OCI-LY1 (cell line): ENCODE results near the gene PERP.

ENCODE experiments used
- H2AFZ ChIP-seq: fragments of 200-600 bp; sonication (generic), shearing (Covaris generic); 2 replicates; pipeline ENCODE4 v1.6.0; 2014; ENCODE audit warnings: antibody characterized with exemption, mild to moderate bottlenecking, low read length
- H3F3A ChIP-seq: fragments of 200-600 bp; sonication (generic), shearing (Covaris generic); 2 replicates; pipeline ENCODE4 v1.6.0; 2014; ENCODE audit warnings: mild to moderate bottlenecking, antibody characterized with exemption, low read length, moderate library complexity; ENCODE audit not compliant: insufficient read depth
- H3K27ac ChIP-seq: fragments of 200-600 bp; sonication (generic); 2 replicates; pipeline ENCODE4 v1.5.1; 2014; ENCODE audit warnings: low read length, mixed run types, mild to moderate bottlenecking, low read depth; ENCODE audit not compliant: poor library complexity, severe bottlenecking
- H3K27me3 ChIP-seq: fragments of 200-600 bp; sonication (generic); 2 replicates; pipeline ENCODE4 v1.6.0; 2014; ENCODE audit warnings: antibody characterized with exemption, mild to moderate bottlenecking, low read length, moderate library complexity; ENCODE audit not compliant: insufficient read depth
- H3K36me3 ChIP-seq: fragments of 200-600 bp; sonication (generic); 2 replicates; pipeline ENCODE4 v1.6.1; 2014; ENCODE audit warnings: mild to moderate bottlenecking, antibody characterized with exemption, low read length, moderate library complexity, mixed read lengths; ENCODE audit not compliant: insufficient read depth
- H3K4me1 ChIP-seq: fragments of 200-600 bp; sonication (generic); 2 replicates; pipeline ENCODE4 v1.5.1; 2014; ENCODE audit warnings: mild to moderate bottlenecking, low read length, moderate library complexity; ENCODE audit not compliant: insufficient read depth, severe bottlenecking
- H3K4me2 ChIP-seq: fragments of 200-600 bp; sonication (generic), shearing (Covaris generic); 2 replicates; pipeline ENCODE4 v1.6.1; 2014; ENCODE audit warnings: low read length
- H3K4me3 ChIP-seq: fragments of 200-600 bp; sonication (generic); 2 replicates; pipeline ENCODE4 v1.5.1; 2014; ENCODE audit warnings: low read length, low read depth, mild to moderate bottlenecking, mixed read lengths; ENCODE audit not compliant: poor library complexity, severe bottlenecking
- H3K79me2 ChIP-seq: fragments of 200-600 bp; shearing (Covaris generic); 2 replicates; pipeline ENCODE4 v1.6.1; 2016; ENCODE audit warnings: mixed run types, low read length, mixed read lengths; ENCODE audit not compliant: insufficient read depth
- H3K9ac ChIP-seq: fragments of 200-600 bp; sonication (generic), shearing (Covaris generic); 2 replicates; pipeline ENCODE4 v1.6.1; 2014; ENCODE audit warnings: mild to moderate bottlenecking, low read length, mixed read lengths
- H3K9me2 ChIP-seq: fragments of 200-600 bp; sonication (generic), shearing (Covaris generic); 2 replicates; pipeline ENCODE4 v1.6.1; 2014; ENCODE audit warnings: low read depth, mild to moderate bottlenecking, low read length, mixed read lengths
- H3K9me3 ChIP-seq: fragments of 200-600 bp; shearing (Covaris generic); 2 replicates; pipeline ENCODE4 v1.6.1; 2014; ENCODE audit warnings: low read length, mixed read lengths
- H4K20me1 ChIP-seq: fragments of 200-600 bp; sonication (generic), shearing (Covaris generic); 2 replicates; pipeline ENCODE4 v1.6.0; 2016; ENCODE audit warnings: mild to moderate bottlenecking, low read length; ENCODE audit not compliant: insufficient read depth
- EZH2 ChIP-seq: fragments of 200-600 bp; sonication (generic), shearing (Covaris generic); IDR thresholded peaks from 2 replicates; pipeline ENCODE4 v1.8.0; 2017; ENCODE audit warnings: borderline replicate concordance, mixed run types, mild to moderate bottlenecking, antibody characterized with exemption, low read length, moderate library complexity, mixed read lengths
- TF ChIP-seq, protein P1 (sequence below): fragments of 200-600 bp; sonication (generic), shearing (Covaris generic); IDR thresholded peaks from 2 replicates; pipeline ENCODE4 v1.5.1; 2017; ENCODE audit warnings: mild to moderate bottlenecking, antibody characterized with exemption, low read length, moderate library complexity, mixed read lengths

The PERP gene

DNA sequence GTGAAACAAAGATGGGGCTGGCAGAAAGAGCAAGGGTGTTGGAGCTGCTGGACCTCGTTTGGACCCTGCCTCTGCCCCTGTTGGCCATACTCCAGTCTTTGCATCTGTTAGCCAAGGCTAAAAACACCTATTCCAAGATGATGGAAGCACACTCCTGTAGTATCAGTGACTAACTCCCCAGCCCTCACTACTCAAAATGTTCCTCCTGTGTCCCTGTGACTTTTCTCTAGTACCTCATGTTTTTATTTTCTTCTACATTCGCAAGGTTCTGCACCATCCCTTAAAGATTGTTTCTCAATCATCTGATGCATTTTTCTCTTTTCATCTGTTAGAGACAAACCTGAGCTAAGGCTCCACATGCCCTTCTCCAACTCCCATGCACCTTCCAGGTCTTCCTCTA lies 8.9 kb downstream of the PERP start:
- Histone ChIP-seq H3K27ac (no peak overlapping the region), H3K9ac (no peak overlapping the region), H3K9me3 (no peaks in the 10 kb centered on the region), H3K4me2 (no peak overlapping the region), H3K36me3 (no peaks in the 10 kb centered on the region), H3F3A (no peaks in the 10 kb centered on the region), H3K79me2 (no peaks in the 10 kb centered on the region), H3K27me3 (no peaks in the 10 kb centered on the region), H4K20me1 (no peaks in the 10 kb centered on the region), H3K4me3 (no peak overlapping the region), H3K4me1 (no peaks in the 10 kb centered on the region), H2AFZ (no peak overlapping the region), H3K9me2 (no peaks in the 10 kb centered on the region)
- no peak for TF ChIP-seq EZH2
- TF ChIP-seq, protein P1, sequence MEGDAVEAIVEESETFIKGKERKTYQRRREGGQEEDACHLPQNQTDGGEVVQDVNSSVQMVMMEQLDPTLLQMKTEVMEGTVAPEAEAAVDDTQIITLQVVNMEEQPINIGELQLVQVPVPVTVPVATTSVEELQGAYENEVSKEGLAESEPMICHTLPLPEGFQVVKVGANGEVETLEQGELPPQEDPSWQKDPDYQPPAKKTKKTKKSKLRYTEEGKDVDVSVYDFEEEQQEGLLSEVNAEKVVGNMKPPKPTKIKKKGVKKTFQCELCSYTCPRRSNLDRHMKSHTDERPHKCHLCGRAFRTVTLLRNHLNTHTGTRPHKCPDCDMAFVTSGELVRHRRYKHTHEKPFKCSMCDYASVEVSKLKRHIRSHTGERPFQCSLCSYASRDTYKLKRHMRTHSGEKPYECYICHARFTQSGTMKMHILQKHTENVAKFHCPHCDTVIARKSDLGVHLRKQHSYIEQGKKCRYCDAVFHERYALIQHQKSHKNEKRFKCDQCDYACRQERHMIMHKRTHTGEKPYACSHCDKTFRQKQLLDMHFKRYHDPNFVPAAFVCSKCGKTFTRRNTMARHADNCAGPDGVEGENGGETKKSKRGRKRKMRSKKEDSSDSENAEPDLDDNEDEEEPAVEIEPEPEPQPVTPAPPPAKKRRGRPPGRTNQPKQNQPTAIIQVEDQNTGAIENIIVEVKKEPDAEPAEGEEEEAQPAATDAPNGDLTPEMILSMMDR = no peak

DNA sequence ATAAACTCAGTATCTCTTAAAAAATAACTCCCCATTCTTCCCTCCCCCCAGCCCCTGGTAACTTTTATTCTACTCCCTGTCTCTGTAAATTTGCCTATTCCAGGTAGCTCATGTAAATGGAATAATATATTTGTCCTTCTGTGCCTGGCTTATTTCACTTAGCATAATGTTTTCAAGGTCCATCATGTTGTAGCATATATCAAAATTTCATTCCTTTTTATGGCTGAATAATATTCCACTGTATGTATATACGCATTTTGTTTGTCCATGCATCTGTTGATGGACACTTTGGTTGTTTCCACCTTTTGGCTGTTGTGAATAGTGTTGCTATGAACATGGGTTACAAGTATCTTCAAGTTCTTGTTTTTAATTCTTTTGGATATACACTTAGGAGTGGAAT lies 13.0 kb downstream of the PERP start:
- H3K4me3 ChIP-seq = no peak overlapping the region
- no peaks in the 10 kb centered on the region for H3K9me3 ChIP-seq
- no peak for TF ChIP-seq EZH2
- TF ChIP-seq, protein P1 = no peak
- no peaks in the 10 kb centered on the region for H3K36me3 ChIP-seq
- H3K79me2 ChIP-seq = no peaks in the 10 kb centered on the region
- no peak overlapping the region for H3K4me2 ChIP-seq
- H3K27ac ChIP-seq = no peak overlapping the region
- no peak overlapping the region for H2AFZ ChIP-seq
- H3K4me1 ChIP-seq = no peaks in the 10 kb centered on the region
- H4K20me1 ChIP-seq = no peaks in the 10 kb centered on the region
- H3K9ac ChIP-seq = no peak overlapping the region
- H3K9me2 ChIP-seq = no peaks in the 10 kb centered on the region
- no peaks in the 10 kb centered on the region for H3K27me3 ChIP-seq
- no peaks in the 10 kb centered on the region for H3F3A ChIP-seq

DNA sequence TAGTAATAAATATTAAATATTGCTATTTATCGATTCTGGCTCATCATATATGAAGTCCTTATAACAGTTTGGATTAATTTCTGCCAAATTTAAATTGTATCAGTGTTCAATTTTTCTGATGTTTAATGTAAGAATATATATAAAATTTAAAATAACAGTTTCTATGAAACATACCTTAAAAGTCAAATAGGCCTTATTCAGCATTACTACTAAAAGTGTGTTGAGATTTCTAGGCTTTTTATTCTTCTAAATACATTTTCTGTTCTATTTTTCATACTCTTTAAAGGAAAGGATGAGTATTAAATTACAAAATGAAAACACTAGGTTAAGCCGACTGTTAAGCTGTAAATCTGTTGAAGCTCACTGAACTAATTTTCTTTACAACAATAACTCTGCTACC lies 13.6 kb downstream of the PERP start:
- no peaks in the 10 kb centered on the region for H3K4me1 ChIP-seq
- no peaks in the 10 kb centered on the region for H3K79me2 ChIP-seq
- TF ChIP-seq, protein P1 = no peak
- no peak for TF ChIP-seq EZH2

More for the DNA sequence above, 13.6 kb downstream of the PERP start:
- no peaks in the 10 kb centered on the region for H3K9me2 ChIP-seq
- H2AFZ ChIP-seq = no peak overlapping the region
- no peaks in the 10 kb centered on the region for H3F3A ChIP-seq
- no peaks in the 10 kb centered on the region for H3K9me3 ChIP-seq
- no peak overlapping the region for H3K9ac ChIP-seq
- H3K4me3 ChIP-seq = no peak overlapping the region
- no peak overlapping the region for H3K4me2 ChIP-seq
- no peaks in the 10 kb centered on the region for H3K27me3 ChIP-seq
- no peak overlapping the region for H3K27ac ChIP-seq
- H4K20me1 ChIP-seq = no peaks in the 10 kb centered on the region
- H3K36me3 ChIP-seq = no peaks in the 10 kb centered on the region
